Measurements from ENCODE around the gene KCNQ1.

GRCh38 chr11:2745511-2745910 lies 300.7 kb downstream of the KCNQ1 start:
- TF ChIP-seq POLR2A (IDR thresholded peaks at IDR 0.05) (no peak), POLR2AphosphoS5 (IDR thresholded peaks at IDR 0.05; ENCODE audit: insufficient read depth in 1 of 2, low read depth in 1 of 2) (no peak)
- TF ChIP-seq, protein P1, sequence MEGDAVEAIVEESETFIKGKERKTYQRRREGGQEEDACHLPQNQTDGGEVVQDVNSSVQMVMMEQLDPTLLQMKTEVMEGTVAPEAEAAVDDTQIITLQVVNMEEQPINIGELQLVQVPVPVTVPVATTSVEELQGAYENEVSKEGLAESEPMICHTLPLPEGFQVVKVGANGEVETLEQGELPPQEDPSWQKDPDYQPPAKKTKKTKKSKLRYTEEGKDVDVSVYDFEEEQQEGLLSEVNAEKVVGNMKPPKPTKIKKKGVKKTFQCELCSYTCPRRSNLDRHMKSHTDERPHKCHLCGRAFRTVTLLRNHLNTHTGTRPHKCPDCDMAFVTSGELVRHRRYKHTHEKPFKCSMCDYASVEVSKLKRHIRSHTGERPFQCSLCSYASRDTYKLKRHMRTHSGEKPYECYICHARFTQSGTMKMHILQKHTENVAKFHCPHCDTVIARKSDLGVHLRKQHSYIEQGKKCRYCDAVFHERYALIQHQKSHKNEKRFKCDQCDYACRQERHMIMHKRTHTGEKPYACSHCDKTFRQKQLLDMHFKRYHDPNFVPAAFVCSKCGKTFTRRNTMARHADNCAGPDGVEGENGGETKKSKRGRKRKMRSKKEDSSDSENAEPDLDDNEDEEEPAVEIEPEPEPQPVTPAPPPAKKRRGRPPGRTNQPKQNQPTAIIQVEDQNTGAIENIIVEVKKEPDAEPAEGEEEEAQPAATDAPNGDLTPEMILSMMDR (IDR thresholded peaks at IDR 0.05) = no peak
